Tongue (tissue), 2 donors: ENCODE measurements around the gene TAMALIN. TPM values are rescaled to one million over a fixed set of nuclear protein-coding genes. Genes with fewer than 3 reads are reported as not detected.
A peak's percentile ranks its signal among the peaks of the same experiment; 100 is the strongest.

Experiments used
- DNase-seq: peaks from one replicate; pipeline ENCODE4 v3.0.0-alpha.2; 2015
- total RNA-seq: library from RNA; depleted of rRNA; stranded (reverse); fragments of >200 nt; gene quantifications from one replicate; pipeline ENCODE4 v1.2.3, GENCODE V29; 2014

The TAMALIN gene
- total RNA-seq, 1 donor from 2014 or later, result 25.5 TPM

- DNase-seq, result peak; percentile 50
Observed at GRCh38 chr12:52014567-52015530, 8.1 kb downstream of the TAMALIN start.

DNA sequence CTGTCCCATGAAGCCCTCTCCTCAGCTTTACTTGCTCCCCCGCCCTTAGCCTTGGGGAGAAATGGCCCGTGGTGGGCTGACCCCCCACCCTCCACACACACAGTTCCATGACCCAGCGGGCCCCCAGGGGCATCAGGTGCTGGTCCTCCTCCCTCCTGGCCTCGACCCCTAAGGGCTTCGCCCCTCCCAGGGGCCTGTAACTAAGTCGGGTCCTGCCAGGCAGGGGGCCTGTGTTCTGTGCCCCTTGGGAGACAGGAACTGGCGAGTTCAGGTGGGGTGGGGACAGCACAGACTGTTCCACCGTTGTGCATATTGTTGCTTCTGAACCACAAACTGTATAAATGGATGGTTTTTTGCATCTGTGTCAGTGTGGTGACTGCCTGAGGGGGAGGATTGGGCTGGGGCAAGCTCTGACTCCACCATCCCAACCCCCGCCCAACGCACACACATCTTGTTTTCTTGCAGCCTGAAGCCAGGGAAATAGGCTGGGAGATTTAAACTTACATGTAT lies 8.8 kb downstream of the TAMALIN start:
- DNase-seq, result peak; percentile 63

DNA sequence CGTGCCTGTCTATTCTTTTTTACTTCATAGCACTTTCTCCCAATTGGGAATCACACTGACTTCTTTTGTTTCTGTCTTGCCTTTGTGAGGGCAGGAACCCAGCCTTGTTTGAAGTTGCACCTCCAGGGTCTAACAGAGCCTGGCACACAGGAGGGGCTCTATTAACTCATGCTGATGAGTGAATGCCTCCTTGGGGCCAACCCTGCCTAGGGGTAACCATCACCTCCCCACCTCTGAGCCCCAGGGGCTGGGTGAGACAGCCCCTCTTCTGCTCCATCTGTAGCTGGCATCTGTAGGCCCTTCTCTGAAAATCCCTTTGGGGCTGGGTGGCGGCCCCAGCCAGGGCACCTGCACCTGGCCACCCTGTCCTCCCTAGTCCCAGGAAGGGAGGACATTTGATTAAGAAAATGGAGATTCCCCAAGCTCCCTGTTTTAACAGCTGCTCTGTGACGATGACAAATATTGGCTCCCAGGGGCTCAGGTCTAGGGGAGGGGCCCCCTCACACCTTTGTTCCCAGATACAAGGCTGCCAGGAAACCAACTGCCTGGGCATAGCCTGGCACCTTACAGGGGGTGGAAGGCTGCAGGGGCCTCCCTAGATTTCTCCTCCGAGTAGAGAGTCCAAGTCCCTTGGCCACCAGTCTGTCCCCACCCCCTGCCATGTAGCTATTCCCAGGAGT lies 11.8 kb downstream of the TAMALIN start:
- DNase-seq, result no peak

GRCh38 chr12:52019113-52019770 lies 12.5 kb downstream of the TAMALIN start:
- DNase-seq, result no peak

DNA sequence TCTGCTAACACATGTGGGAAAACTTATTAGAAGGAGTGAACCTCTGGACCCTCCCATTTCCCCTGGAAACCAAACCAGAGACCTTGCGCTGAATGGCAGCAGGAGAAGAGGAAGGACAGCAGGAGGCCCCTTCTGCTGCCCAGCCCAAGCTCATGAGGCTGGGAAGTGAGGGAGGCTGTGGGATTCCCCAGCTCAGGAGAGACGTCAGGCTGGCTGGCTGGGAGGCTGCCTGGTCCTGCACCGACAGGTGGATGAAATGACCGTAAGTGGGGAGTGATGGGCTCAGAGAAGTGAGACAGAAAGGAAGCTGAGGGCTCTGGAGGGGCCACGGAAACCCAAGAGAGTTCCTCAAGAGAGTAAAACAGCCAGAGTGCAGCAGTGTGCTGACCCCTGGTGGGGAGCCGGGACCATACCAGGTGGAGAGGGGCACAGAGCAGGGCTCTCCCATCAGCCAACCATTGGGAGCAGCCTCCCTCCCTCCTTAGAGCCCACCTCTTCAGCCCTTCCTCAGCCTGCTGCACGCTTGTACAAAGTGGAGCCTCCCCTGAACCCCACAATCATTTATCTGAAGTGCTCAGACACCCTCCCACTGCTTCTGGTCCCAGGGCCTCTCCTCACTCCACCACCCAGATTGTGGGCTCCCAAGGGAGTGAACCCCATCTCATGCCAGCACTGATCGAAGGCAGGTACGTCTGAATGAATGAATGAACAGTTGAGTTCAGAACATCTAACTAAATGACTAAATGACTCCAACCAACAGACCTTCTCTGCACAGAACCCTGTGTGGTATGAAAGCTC lies 14.0 kb downstream of the TAMALIN start:
- peak; percentile 81 for DNase-seq

- DNase-seq, result no peak
Observed at GRCh38 chr12:52022841-52023181, 16.1 kb downstream of the TAMALIN start.

GRCh38 chr12:52023182-52023975 lies 16.6 kb downstream of the TAMALIN start:
- peak; percentile 88 for DNase-seq

DNA sequence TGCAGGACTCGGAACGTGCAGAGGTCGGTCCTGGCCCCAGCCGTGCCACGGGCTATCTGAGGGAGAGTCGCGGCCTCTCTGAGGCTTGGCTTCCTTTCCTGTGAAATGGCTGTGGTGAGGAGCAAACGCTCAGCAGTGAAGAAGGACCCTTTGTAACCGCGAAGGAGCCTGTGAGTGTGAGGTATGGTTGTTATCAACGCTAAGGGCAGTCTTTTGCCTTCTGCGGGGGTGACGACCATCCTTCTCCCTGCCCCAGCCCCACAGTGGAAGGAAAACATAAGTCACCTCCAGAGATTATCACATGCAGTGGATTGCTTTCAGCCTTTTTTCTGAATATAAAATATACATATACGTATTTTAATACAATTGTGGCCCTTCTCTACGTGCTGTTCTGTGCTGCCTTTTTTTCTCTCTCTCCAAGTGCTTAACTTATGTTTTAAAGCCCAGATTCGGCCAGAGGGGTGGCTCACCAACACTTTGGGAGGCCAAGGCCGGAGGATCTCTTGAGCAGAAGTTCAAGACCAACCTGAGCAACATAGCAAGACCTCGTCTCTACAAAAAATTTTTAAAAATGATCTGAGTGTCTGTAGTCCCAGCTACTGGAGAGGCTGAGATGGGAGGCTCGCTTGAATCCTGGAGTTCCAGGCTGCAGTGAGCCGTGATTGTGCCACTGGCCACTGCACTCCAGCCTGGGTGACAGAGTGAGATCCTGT lies 17.4 kb downstream of the TAMALIN start:
- no peak for DNase-seq

DNA sequence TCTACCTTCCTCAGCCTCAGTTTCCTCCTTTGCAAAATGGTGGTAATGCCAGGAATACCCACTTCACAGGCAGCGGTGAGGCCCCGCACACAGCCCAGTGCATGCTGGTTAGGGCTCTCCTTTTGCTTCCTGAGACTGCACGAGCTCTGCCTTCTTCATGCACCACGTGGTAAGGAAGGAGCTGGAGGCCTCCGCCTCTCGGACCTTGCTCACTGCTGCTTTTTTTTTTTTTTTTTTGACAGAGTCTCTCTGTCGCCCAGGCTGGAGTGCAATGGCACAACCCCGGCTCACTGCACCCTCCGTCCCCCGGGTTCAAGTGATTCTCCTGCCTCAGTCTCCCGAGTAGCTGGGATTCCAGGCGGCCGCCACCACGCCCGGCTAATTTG lies 18.1 kb downstream of the TAMALIN start:
- no peak for DNase-seq

GRCh38 chr12:52026263-52026662 lies 19.5 kb downstream of the TAMALIN start:
- DNase-seq, result peak; percentile 65

GRCh38 chr12:52027085-52027843 lies 20.5 kb downstream of the TAMALIN start:
- DNase-seq, result peak; percentile 67

GRCh38 chr12:52029685-52030084 lies 22.9 kb downstream of the TAMALIN start:
- DNase-seq, result peak; percentile 79

- DNase-seq, result peak; percentile 91
Observed at GRCh38 chr12:52032446-52032803, 25.7 kb downstream of the TAMALIN start.

GRCh38 chr12:52032804-52033445 lies 26.2 kb downstream of the TAMALIN start:
- peak; percentile 99 for DNase-seq

- no peak for DNase-seq
Observed at GRCh38 chr12:52033446-52034140, 26.8 kb downstream of the TAMALIN start.

- DNase-seq, result peak; percentile 64
Observed at GRCh38 chr12:52035190-52035589, 28.4 kb downstream of the TAMALIN start.

DNA sequence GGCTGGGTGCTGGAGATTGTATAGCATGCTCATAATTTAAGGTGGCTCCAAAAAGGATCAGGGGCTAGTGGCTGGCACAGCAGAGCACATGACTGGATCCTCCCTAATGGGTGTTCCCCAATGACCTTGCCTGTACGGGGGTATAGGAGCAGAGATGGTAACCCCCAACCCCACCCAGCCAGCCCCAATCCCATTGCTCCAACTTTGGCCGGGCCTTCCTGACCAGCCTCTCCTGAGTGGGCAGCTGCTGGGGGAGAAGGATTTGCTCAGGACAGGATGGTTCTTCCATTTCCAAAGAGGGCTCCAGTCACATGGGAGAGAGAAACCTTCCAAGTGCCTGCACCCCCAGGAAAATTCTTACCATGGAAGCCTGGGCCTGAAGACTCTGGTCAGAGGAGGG lies 29.2 kb downstream of the TAMALIN start:
- no peak for DNase-seq

DNA sequence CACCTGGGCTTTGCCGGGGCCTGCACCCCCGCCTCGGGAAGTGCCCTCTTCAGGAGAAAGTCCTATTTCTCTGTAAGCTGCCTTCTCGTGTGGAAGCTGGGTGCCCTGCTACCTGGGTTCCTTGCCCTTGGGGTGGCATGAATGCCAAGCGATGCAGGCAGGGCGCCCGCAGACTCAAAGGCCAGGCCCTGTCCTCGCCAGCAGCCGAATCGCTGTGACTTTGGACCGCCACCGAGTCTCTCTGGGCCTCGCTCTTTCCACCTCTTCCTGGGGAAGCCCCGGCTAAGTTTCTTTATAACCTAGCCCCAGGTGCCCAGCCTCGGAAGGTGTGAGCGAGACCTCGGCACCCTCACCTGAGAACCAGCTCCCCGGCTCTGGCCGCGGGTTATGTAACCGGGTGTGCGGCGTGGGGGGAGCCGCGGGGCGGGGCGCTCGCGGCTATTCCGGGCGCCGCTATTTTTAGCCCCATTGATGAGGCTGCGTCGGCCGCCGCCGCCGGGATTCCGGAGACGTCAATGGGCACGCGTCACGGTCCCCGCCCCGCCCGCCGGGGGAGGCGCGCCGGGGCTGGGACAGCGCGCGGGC lies 29.9 kb downstream of the TAMALIN start:
- peak; percentile 94 for DNase-seq
